Epithelial cell of prostate (primary cell): ENCODE measurements around the gene LINC01488.

Source experiments
- DNase-seq: peaks from one replicate; pipeline ENCODE4 v3.0.0-alpha.2; 2011; ENCODE audit warnings: low read depth, low spot score
- H3K27ac ChIP-seq: fragments of 450-650 bp; 2 replicates; pipeline ENCODE4 v1.5.1; 2017; ENCODE audit warnings: mild to moderate bottlenecking

The LINC01488 gene

DNA sequence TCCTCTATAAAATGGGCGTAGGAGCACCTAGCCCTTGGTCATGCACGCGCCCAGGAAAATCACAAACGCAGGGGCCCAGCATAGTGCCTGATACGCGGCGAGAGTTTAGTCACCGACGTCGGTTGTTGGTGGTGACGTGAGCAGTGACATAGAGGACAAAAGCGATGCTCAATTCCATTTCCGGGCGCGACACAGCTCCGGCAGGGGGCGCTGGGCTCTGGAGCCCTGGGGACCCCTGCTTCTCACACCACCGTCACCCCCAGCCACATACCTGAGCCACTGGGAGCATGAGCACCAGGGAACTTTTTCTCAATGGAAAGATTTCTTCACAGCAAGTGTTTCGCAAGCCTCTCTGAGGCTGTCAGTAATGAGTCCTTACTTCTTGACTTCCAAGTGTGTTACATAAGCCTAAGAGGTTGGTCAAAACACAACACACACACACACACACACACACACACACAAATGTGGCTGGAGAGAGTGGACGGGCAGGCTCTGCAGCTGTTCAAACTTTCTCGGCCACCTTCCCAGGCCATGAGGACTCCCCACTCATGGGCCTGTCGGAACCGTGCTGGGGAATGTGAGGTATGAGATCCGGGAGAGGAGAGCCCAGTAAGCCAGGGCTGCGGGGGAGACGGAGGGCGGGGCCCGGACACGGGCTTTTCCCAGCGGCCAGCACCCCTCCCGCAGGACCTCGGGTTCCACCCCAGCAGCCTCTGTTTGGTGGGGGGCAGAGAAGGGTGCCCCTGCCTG, 36.9 kb upstream of the LINC01488 start:
- peak; percentile 73 for DNase-seq
- peak overlapping the region; percentile 83 for H3K27ac ChIP-seq

DNA sequence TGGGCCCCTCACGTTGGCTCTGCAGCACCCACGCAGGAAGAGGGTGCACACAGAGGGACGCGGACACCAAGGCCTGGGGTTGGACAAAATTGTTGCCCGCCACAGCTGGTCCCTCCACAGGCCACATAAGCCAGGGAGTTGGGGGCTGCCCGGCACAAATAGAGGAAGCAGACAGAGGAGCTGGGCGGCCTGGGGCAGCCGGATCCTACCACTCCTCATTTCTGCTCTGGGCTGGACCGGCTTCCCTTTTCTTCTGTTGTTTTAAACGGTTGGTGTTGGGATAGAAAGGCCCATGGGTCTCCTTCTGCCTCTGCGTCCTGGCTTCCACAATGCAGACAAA, 36.4 kb upstream of the LINC01488 start:
- DNase-seq = no peak
- peak overlapping the region; percentile 83 for H3K27ac ChIP-seq

DNA sequence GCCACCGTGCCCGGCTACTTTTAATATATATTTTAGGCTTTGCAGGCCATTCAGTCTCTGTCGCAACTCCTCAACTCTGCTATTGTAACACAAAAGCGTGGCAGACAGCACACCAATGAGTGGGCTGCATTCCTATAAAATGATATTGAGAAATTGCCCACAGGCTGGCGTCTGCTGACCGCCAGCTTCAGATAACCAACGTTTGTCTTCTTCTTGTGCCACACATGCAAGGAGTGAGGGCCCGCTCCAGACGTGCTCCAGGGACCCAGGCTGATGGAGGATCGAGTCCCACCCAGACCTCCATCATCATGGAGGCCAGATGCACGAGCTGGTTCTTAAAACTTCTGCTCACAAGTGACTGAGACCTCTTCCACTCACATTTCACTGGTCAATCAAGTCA, 35.4 kb upstream of the LINC01488 start:
- DNase-seq = no peak
- no peak overlapping the region for H3K27ac ChIP-seq

DNA sequence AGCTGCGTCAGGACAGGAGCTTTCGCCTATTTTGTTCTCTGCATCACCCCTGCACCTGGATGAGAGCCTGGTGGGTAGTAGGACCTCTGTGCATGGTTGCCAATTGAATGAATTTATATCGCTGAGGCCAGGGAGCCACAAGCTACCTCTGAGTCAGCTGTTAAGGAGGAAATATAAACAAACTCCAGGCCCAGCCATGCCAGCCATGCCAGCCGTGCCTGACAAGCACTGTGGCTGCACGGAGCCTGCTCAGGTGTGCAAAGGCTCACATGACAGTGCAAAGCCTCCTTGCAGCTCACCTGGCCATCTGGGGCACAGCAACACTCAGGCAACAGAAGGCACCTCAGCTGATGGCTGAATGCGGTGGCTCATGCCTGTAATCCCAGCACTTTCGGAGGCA, 33.7 kb upstream of the LINC01488 start:
- DNase-seq = no peak
- H3K27ac ChIP-seq = no peak overlapping the region

DNA sequence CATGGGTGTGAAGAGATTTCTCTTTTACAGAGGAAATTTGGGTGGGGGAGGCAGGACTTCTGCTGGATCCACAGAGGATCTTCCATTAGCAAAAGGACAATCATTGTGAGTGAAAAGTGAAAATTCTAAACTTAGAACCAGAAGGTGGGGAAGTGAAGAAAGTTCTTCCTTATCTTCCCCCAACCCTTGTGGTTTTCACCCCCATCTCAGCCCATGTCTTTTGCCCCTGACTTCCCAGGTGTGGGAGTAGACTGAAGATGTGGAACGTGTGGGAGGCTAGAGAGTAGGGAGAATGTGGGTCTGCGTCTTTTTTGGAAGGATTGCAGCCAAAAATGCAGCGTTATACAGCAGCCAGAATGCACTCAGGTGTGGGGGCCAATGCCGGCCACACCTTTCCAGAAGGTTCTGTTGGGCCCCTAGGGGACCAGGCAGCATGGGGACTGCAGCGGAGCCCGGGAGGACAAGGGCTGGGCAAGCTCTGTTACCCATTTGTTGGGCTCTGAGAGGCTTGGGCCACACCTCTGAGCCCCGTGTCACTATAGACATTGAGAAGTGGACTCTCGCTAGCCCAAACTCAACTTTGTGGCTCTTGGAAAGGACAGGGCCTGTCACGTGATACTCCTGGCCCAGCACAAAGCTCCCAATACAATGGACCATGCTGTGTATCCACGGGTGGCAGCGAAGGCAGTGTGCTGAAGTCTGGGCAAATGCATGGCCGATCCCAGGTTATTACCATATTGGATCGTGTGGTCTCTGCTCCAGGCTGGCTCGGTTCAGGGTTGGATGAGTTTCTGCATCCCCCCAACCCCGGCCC, 32.8 kb upstream of the LINC01488 start:
- H3K27ac ChIP-seq = no peak overlapping the region
- DNase-seq = no peak

DNA sequence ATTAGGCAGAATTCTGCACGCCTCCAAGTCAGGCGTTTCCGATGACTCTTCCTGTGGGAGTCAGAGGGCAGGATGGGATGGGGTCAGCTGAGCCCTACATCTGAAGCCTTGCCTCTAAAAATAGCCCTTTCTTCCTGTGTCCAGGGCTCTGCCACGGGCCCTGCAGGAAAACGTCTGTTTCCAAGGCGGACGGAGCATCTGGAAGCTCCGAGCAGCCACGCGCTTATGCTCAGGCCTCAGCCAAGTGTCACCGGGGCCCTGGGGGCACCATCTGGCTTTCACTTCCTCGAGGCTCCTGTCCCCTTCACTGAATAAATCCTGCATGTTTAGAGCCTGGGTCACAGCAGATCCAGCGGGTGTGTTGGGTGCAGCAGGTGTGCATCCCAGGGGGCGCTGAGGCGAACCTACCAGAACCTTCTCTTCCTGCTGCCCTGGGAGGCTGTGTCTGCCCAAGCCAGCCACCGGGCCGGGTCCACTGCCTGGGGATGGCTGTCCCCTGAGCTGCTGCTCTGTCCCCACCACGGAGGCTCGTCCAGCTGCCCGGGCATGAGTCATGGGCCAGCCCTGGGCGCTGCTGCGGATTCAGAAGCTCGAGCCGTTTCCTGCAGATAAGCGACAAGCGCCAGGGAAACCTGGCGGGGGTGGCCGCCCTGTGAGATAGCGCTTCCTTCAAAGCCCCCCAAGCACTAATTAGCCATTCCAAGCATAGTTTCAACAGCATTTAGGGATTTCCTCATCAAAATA, 32.0 kb upstream of the LINC01488 start:
- DNase-seq = no peak
- H3K27ac ChIP-seq = no peak overlapping the region

DNA sequence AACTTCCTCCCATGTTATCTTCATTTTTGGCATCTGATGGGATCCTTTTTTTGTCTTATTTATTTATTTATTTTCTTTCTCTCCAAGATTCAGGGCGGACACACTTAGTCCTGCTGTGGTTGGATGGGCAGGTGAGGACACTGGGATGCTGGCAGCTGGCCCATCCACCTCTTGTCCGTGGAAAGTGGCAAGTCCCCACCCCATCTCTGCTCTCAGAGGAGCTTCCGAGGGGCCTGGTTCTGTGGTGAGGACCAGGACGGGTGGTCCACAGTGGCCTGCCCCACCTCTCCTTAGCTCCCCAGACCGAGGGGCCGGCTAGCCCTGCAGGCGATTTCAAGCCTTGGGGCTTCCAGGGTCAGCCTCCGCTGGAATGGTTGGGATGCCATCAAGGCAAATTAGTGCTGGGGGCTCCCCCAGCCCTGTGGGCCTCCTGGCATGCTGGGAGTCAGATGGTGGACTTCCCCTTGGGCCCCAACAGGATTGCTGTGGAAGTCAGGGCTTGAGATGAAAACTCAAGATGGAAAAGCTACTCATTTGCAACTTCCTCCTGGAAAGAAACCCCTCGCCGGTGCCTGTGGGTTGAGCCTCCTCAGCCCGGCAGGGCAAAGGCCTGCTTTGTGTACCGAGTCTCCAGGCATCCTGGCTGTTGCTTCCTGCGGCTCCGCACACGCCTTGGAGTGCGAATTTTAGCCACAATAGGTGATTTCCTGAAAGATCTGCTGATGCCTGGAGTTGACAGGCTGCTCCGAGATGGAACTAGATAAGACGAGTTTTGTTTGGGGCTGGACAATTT, 31.2 kb upstream of the LINC01488 start:
- DNase-seq = no peak
- H3K27ac ChIP-seq = no peak overlapping the region

DNA sequence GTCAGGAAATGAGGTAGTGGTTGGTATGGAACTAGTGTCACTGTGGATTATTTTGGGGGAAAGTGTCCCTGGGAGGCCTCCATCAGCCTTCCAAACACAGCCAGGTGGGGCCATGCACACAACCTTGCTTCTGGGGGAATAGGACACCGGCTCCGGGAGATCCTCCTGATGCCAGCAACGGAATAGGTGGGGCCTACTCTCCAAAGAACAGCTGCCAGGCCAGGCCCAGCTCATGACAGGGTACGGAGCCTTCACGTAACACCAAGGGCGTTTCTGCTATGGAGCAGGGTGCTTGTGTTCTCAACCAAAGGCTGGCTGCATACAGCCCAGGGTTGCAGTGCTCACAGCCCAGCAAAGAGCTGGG, 30.6 kb upstream of the LINC01488 start:
- no peak overlapping the region for H3K27ac ChIP-seq
- no peak for DNase-seq

DNA sequence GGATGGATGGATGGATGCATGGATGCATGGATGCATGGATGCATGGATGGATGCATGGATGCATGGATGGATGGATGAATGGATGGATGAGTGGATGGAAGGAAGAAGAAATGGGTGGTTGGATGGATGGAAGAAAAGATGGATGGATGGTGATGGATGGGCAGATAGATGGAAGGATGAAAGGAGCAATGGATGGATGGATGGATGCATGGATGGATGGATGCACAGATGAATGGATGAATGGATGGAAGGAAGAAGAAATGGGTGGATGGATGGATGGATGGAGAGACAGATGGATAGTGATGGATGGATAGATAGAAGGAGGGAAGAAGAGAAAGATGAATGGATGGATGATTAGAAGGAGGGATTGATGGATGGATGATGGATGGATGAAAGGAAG, 30.2 kb upstream of the LINC01488 start:
- no peak overlapping the region for H3K27ac ChIP-seq
- no peak for DNase-seq

DNA sequence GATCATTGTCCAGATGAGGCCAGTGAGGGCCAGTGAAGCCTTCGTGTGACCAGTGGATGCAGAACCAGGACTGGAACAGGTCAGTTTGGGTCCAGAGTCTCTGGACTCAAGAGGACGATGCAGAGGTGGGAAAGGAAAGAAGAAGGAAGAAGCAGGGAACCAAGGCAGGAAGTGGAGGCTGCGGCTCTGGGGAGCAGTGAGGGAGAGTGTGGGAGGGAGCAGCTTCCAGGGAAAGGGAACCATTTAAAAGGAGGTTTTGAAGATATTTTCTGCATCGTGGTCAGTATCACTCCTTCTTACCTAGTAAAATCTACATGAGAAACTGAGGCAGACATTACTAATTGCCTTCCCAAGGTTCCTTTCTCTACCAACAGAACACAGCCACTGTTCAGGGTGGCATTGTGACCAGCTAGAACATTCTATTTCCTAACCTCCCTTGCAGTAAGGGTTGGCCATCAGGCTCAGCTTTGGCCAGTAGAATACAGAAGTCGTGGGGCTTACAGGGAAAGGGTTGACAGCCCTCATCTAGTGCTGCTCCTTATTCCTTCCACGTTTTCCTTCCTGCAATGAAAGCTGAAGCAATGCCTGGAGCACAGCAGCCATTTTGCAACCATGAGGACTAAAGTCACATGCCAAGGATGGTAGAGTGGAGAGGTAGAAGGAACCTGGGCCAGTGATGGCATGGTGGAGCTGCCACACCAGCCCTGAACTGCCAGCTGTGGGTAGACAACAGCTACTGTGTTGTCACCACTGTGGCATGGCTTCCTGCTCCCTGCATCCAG, 29.1 kb upstream of the LINC01488 start:
- no peak overlapping the region for H3K27ac ChIP-seq
- no peak for DNase-seq

DNA sequence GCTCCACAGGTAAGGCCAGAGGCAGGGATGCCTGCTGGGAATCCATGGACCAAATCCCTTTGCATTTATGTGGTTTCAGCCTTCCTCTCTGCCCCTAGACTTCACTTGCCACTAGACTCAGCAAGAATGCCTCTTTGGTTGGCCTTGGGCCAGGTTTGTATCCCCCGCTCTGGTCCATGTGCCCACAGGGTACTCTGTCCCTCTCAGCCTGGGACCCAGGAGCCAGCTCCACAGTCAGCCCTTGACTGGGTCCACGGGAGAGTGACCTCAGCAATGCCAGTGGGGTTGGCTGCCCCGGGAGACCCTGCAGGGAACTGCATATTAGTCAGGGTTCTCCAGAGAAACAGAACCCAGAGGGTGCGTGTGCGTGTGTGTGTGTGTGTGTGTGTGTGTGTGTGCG, 28.3 kb upstream of the LINC01488 start:
- DNase-seq = no peak
- no peak overlapping the region for H3K27ac ChIP-seq

DNA sequence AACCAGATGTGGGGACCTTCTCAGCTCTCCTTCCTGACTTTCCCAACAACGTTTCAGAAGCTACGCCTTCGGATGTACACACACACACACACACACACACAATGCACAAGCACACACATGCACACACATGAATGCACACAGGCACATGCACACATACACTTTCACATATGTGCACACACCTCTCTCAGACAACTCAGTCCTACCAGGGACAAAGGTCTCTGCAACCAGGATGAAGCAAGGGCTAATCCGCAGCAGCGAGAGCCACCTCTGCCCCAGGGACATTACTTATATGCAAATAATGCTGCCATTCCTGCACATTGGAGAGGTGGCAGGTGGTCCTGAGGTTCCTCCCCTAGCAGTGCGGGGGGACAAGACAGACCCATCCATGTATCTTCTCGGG, 27.4 kb upstream of the LINC01488 start:
- no peak overlapping the region for H3K27ac ChIP-seq
- no peak for DNase-seq

DNA sequence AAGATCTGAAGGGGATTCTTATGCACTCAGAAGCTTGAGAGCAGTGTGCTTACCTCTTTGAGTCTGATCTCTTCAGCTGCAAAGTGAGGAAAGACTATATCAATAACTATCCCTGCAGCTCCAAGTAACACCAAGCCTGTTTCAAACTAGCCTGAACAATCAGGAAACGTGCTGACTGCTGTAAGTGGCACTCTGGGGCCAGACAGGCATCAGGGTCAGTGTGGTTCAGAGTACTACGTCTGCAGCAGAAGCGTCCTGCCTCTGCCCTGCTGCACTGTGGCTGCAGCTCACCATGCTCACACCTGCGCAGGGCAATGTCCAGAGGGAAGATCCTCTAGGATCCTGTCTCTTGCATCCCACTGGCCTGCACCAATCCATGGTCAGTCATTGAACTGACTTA, 25.5 kb upstream of the LINC01488 start:
- H3K27ac ChIP-seq = no peak overlapping the region
- no peak for DNase-seq

DNA sequence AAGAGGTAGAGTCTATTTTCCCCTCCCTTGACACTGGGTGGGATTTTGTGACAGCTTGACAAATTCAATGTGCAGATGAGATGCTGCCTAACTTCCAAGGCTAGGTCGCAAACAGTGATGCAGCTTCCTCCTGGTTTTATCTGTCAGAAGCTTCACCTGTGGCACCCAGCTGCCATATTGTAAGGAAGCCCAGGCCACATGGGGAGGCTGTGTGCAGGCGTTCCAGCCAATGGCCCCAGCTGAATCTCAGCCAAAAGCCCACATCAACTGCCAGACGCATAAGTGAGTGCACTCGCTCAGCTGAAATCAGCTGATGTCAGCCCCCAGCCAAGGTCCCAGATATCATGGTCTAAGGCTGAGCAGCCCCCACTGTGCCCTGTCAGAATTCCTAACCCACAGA, 24.8 kb upstream of the LINC01488 start:
- H3K27ac ChIP-seq = no peak overlapping the region
- no peak for DNase-seq

DNA sequence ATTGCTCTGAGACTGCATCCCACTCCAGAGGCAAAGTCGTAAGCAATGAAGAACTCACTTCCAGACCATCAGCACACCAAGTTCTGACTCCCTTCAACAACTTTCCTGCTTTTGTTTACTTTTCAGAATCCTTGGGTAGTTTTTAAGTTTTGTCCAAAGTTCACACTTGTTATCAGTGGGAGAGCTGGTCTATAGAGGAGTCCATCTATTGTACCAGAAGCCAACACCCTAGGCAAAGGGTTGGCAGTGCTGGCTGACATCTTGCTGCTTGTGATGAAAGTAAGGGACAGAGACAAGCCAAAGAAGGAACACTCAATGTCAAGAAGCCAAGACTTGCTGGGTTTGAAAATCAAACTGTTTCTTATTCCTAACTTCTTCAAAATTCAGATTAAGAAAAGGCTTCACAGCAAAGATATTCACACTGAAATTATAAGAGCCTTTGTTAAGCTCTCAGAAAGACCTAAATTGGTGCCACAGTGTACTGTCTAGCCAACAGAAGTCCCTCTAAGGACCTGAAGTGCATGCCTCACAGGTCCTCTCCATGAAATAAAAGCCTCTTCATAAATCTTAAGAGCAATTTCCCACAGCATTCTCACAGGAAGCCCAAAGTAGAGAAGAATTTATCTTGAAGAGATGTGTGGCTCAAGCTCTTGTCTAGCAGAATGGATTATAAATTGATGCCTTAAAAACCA, 21.5 kb upstream of the LINC01488 start:
- no peak for DNase-seq
- H3K27ac ChIP-seq = peak overlapping the region; percentile 59

DNA sequence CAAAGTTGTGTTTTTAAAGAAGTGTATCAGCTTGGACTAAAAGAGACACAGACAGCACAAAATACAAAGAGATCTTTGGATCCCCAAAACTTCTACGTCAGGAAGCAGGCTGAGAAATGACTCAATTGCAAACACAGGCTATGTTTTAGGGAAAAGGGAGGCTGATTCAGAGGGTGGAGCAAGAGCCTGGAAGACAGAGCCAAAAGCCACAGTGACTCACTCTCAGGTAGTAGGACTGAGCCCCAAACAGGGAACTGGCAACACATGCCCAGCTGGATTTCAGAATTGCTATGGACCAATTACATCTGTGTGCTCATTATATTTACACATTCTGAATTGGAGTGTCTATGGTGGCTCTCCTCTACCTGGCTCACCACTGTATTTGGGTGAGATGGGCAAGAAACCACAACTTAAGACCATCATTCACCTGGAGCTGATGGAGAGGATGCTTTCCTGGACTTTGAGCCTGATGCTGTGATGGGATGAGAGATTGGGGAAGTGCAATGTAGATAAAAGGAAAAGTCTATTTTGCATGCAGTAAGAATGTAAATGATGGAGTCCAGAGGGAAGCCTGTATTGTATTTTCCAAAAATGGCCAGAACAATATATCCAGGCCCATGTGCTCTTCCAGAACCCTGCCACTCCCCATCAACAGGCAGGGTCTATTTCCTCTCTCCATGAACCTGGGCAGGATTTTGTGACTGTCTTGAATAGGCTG, 20.8 kb upstream of the LINC01488 start:
- H3K27ac ChIP-seq = peak overlapping the region; percentile 59
- peak; percentile 91 for DNase-seq

DNA sequence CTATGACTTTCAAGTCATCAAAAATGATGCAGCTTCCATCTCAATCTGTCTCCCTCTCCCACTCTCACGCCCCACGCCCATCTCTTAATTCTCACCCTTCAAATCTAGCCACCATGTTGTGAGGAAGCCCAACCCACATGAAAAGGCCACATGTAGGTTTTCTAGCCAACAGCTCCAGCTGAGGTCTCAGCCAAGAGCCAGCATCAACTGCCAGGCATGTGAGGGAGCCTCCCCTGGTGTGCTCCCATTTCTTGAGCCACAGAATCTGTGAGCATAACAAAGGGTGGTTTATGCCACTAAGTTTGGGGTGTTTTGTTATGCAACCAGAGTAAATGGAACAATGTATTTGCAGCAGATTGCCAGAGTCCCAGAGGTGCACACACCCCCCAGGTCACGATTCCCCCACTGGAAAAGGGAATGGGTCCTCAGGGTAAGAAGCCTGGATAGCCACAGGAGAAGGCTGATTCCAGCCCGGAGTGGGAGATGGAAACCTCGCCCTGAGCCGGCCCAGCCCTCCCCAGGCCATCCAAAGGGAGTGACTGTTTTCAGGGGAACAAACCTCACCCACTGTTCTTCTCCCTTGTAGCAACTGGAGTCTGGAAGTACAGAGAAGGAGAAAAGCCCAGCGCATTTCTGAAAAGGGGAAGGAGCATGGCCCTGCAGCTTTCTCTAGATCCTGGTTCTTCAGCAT, 20.0 kb upstream of the LINC01488 start:
- no peak for DNase-seq
- no peak overlapping the region for H3K27ac ChIP-seq
